C4-2B (cell line): ENCODE measurements around the gene GP5.

Experiments used
- H3K27ac ChIP-seq: fragments of 450-650 bp; 2 replicates; pipeline ENCODE4 v1.5.1; 2017
- ZFX ChIP-seq: fragments of 450-650 bp; IDR thresholded peaks from 2 replicates; pipeline ENCODE4 v1.6.1; 2017
- TF ChIP-seq, protein P1 (sequence below): fragments of 450-650 bp; conservative IDR thresholded peaks from 2 replicates; pipeline ENCODE4 v1.5.1; 2017; ENCODE audit warnings: mild to moderate bottlenecking

The GP5 gene

DNA sequence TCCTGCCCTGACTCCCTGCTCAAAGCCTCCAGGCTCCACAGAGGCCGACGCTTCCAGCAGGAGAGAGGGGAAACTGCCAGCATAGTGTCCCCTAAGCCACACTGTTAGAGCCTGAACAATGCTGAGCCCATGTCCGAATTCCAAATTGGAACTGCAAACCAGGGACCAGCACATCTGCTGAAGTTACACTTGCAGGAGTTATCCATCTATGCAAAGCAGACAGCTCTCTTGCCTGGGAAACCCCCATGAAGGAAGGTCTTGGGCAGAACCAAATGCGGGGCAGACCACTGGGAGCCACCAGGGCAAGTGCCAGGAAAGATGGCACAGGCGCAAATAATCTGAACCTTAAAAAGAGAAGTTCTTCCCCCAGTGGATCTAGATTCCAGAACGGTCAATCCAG, 30.1 kb downstream of the GP5 start:
- TF ChIP-seq ZFX = no peak
- TF ChIP-seq, protein P1, sequence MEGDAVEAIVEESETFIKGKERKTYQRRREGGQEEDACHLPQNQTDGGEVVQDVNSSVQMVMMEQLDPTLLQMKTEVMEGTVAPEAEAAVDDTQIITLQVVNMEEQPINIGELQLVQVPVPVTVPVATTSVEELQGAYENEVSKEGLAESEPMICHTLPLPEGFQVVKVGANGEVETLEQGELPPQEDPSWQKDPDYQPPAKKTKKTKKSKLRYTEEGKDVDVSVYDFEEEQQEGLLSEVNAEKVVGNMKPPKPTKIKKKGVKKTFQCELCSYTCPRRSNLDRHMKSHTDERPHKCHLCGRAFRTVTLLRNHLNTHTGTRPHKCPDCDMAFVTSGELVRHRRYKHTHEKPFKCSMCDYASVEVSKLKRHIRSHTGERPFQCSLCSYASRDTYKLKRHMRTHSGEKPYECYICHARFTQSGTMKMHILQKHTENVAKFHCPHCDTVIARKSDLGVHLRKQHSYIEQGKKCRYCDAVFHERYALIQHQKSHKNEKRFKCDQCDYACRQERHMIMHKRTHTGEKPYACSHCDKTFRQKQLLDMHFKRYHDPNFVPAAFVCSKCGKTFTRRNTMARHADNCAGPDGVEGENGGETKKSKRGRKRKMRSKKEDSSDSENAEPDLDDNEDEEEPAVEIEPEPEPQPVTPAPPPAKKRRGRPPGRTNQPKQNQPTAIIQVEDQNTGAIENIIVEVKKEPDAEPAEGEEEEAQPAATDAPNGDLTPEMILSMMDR = no peak
- no peak overlapping the region for H3K27ac ChIP-seq

DNA sequence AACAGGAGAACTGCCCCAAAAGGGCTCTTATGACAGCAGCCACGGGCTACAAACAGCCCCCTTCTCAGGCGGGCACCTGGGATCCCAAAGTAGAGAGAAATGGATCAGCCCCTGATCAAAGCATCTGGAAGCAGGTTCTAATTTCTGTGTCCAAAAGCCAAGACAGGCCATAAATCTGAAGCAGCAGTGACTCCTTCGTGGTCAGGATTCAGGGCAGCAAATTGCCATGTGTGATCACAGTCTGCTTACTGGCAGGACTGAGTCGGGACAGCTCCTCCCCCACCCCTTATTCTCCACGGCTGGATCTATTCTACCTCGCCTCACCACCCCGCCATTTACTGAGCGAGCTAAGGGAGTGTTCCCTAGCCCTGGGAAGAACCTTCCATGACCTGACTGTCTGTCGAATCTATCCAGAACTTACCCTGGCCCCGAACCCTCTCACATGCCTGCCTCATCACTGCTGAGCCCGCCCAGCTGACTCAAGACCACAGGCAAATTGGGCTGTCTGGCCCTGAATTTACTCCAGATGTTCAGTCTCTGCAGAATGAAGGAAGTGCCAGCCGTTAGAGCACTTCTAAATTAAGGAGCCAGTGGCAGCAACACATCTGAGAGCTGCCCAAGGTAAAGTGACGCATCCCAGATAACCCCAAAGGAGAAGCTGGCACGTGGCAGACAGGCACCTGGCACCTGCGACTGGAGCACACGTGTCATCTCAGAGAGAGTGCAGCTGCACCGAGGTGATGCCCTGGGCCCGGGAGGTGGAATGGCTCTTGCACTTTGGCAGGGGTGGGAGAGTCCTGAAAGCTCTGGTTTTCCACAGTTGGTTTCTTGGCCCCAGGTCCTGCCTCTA, 30.8 kb downstream of the GP5 start:
- no peak overlapping the region for H3K27ac ChIP-seq
- no peak for TF ChIP-seq ZFX
- TF ChIP-seq, protein P1 = no peak

DNA sequence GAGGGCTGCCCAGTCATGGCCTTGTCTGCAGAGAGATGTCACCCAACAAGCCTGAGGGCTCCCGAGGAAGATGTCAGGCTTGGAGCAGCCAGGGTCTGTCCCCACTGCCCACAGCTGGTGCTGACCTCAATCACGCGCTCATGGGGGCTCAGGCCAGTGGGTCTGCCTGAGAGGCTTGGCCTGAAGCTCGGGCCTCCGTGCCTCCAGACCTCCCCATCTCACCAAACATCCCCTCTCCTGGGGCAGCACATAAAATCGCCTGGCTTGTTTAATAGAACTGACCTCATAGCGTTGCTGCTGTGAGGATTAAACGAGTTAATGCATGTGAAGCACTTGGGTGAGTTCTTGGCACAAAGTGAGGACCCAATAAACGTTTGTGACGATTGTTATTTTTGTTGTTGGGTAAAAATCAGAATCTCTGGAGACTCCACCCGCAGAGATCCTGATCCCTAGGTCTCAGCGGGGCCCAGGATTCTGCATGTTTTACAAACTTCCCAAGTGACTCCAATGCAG, 33.0 kb downstream of the GP5 start:
- no peak overlapping the region for H3K27ac ChIP-seq
- TF ChIP-seq ZFX = no peak
- TF ChIP-seq, protein P1 = no peak

DNA sequence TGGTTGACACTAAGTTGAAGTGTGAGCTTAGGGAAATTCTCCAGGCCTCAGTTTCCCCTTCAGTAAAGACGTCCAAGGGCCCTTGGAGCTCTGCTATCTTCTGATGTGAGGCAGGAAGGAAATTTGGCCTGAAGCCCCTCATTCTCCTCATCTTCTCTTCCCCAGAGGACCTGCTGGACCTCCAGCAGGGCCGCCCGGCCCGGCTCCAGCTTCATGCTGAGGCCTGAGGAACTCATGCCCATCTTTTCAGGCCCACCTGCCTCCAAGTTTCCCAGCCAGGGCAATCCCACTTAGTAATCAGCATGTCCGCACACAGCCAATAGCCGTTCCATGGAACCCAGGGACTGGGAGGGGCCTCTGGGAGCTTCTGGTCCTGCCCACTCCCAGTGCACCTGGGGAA, 33.5 kb downstream of the GP5 start:
- no peak overlapping the region for H3K27ac ChIP-seq
- no peak for TF ChIP-seq ZFX
- TF ChIP-seq, protein P1 = no peak

DNA sequence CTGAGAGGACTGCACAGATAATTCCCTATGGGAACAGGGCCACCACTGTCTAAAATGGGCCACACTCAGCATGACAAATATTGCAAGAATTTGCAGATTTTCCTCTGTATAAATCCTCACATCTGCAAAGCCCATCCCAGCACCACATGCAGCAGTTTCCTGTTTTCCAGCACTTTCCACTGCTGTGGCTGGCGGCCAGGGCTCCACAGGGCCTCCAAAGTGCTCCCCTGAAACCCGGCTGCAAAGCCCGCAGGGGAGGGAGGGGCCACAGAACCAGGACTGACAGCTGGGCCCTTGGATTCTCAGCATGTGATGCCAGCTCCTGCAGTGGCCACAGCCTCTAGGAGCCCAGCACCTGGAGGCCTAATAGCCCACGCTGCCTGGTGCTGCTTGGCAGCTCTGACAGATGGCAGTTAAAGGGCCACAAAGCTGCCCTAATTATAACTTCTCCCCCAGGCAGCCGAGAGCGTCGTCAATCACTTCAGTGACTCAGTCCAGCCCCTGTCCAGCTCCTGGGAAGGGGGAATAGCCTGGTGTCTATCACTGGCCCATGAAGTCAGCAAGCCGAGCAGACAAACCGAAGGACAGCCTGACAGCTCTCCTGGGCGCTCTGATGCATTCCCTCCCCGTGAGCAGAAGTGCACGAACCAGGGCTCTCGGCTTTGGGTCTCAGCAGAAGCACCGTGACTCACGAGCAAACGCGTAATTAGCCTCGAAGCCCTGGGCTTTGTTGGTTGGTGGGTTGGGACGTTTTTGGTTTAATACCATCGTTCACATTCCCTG, 34.2 kb downstream of the GP5 start:
- TF ChIP-seq ZFX = no peak
- TF ChIP-seq, protein P1 = no peak
- no peak overlapping the region for H3K27ac ChIP-seq

DNA sequence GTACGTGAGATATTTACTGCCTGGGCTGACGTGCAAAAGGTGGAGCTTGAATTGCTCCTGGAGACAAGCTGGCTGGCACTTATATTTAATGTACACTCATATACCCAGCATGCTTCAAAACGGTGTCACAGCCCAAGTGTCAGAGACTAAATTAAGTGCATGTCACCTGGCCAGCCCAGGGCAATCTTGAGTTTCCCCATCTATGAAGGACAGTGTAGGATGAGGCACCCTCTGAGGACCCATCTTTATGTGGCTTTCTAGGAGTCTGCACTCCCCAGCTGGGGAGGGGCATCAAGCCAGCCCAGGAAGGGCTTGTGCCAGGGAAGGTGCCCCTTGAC, 34.8 kb downstream of the GP5 start:
- no peak overlapping the region for H3K27ac ChIP-seq
- TF ChIP-seq, protein P1 = no peak
- no peak for TF ChIP-seq ZFX

DNA sequence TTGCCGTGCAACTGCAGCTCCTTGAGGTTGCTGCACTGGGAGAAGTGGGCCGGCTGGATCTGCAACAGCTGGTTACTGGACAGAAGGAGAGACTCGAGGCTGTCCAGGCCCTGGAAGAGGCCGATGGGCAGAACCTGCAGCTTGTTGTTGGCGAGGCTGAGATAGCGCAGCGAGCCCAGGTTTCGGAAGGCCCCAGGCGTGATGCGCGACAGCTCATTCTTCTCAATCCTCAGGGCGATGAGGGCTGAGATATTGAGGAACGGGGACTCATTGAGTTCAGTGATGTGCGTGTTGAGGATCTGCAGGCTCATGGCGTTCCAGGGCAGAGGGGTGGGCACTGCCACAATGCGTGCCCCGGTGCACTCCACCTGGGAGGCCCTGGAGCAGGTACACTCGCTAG, 38.5 kb downstream of the GP5 start:
- no peak for TF ChIP-seq ZFX
- TF ChIP-seq, protein P1 = no peak
- H3K27ac ChIP-seq = no peak overlapping the region
